C4-2B (cell line): Measurements from ENCODE around the gene RFWD3.

Source experiments
- H3K27ac ChIP-seq: fragments of 450-650 bp; 2 replicates; pipeline ENCODE4 v1.5.1; 2017
- CTCF ChIP-seq: fragments of 450-650 bp; conservative IDR thresholded peaks from 2 replicates; pipeline ENCODE4 v1.5.1; 2017; ENCODE audit warnings: mild to moderate bottlenecking
- ZFX ChIP-seq: fragments of 450-650 bp; IDR thresholded peaks from 2 replicates; pipeline ENCODE4 v1.6.1; 2017

RFWD3 gene

GRCh38 chr16:74578433-74578832 lies 88.2 kb downstream of the RFWD3 start:
- H3K27ac ChIP-seq: no peak overlapping the region

GRCh38 chr16:74577882-74578366 lies 88.8 kb downstream of the RFWD3 start:
- no peak overlapping the region for H3K27ac ChIP-seq
- TF ChIP-seq CTCF: no peak
- TF ChIP-seq ZFX: no peak

More at GRCh38 chr16:74578433-74578832, 88.2 kb downstream of the RFWD3 start:
- TF ChIP-seq ZFX (no peak), CTCF (no peak)

GRCh38 chr16:74575807-74576643 lies 90.7 kb downstream of the RFWD3 start:
- TF ChIP-seq ZFX: no peak
- TF ChIP-seq CTCF: no peak
- H3K27ac ChIP-seq: no peak overlapping the region

- H3K27ac ChIP-seq: no peak overlapping the region
- TF ChIP-seq CTCF (peak; percentile 35), ZFX (no peak)
These were observed 91.4 kb downstream of the RFWD3 start for GRCh38 chr16:74575175-74575806.

- no peak overlapping the region for H3K27ac ChIP-seq
- TF ChIP-seq CTCF: no peak
- TF ChIP-seq ZFX: no peak
These were observed 92.5 kb downstream of the RFWD3 start for GRCh38 chr16:74574146-74574545.

GRCh38 chr16:74573622-74574021 lies 93.1 kb downstream of the RFWD3 start:
- no peak for TF ChIP-seq CTCF
- TF ChIP-seq ZFX: no peak
- H3K27ac ChIP-seq: no peak overlapping the region
